Measurements from ENCODE around the gene FBXO36.
"Not testable (repeated sequence)": the region's sequence is repeated elsewhere in the genome, so short reads cannot be mapped to it uniquely, and the experiment has no call there.

The FBXO36 gene

DNA sequence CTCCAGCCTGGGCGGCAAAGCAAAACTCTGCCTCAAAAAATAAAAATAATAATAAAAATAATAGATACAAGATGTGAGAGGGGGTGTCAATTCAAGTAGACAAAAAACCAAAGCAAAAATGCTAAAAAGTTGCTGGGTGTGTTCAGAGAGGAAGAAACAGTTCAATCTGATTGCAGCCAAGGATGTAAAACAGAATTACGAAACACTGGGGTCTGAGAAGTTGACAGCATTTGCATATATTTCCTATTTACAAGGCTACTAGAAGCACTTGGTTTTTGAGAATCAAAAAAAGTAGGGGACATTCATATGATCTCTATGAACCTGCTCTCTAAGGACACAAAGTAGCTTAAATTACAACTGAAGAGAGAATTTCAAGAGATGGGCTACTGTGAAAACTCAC, 8.1 kb upstream of the FBXO36 start:
- no peak for DNase-seq

- no peak for DNase-seq
Measured at GRCh38 chr2:229917793-229918192, 4.5 kb upstream of the FBXO36 start.

GRCh38 chr2:229920011-229920641, 2.2 kb upstream of the FBXO36 start:
- no peak for DNase-seq

- DNase-seq = peak; percentile 89
Measured at GRCh38 chr2:229921101-229921891, 1.0 kb upstream of the FBXO36 start.

DNA sequence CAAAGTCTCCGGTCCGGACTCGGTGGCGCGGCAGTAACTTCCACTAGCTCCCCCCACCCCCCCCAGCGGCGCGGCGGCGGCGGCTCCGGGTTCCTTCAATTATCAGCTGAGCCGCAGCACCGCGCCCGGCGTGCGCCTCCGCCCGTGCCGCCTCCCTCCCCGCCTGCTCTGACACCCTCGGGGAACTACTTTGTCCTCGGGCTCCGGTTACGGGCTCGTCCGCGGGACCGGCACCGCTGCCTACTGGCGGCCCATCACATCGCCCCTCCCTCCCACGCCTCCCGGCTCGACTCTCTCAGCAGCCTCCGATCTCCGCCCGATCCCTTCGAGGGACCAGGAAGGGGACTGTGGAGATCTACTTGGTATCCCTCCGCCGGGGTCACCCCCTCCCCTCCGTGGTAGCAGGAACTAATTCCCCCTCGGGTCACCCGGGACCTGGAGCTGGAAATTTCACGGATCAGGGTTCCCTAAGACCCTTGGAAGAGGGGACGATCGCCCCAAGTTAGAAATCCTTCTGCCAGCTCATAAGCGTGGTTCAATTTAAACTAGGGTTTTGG, 333 bp upstream of the FBXO36 start, which contains the start of gene TRIP12:
TSS of gene TRIP12 (minus strand) at position 118 of the 557 bp plus-strand sequence. CDS start 41,930 bp downstream, outside the sequence.
- DNase-seq = peak; percentile 97

DNA sequence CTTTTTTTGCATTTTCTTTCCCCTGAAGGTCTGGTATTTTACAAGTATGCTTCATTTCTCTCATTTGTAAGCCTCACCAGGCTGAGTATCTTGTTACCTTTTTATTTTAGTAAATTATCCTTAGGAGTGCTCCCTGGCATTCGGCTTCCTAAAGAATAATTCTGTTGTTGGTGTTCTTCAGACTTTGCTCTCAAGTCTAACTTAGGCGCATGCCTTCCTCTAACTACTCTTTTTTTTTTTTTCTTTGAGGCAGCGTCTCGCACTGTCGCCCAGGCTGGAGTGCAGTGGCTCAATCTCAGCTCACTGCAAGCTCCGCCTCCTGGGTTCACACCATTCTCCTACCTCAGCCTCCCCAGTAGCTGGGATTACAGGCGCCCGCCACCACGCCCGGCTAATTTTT, 2.2 kb downstream of the FBXO36 start:
- DNase-seq = not testable (repeated sequence)

DNA sequence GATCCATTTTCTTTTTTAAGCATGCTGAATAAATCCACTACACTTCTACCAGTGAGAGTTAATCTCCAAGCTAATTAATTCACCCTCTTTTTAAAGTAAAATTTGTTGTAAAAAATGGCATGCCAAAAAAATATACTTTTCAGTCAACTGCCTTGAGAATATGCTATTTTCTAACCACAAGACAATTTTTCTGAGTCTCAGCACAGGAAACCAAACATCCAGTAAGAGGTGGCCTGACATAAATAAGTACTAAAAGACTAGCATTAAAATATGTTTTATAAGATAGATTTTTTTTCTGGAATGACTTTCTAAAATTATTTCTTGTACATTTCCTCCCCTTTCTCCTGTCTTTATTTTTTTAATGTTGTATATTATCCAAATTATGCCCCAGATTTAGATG, 2.9 kb downstream of the FBXO36 start:
- no peak for DNase-seq

GRCh38 chr2:229927817-229928321, 5.6 kb downstream of the FBXO36 start:
- DNase-seq = peak; percentile 67

GRCh38 chr2:229930656-229931055, 8.4 kb downstream of the FBXO36 start:
- DNase-seq = no peak

GRCh38 chr2:229931241-229931640, 8.9 kb downstream of the FBXO36 start:
- DNase-seq = no peak

GRCh38 chr2:229937537-229937936, 15.2 kb downstream of the FBXO36 start:
- DNase-seq = no peak

- DNase-seq = no peak
Measured at GRCh38 chr2:229942671-229943070, 20.4 kb downstream of the FBXO36 start.

GRCh38 chr2:229943171-229943570, 20.9 kb downstream of the FBXO36 start:
- no peak for DNase-seq

GRCh38 chr2:229943770-229944449, 21.6 kb downstream of the FBXO36 start:
- no peak for DNase-seq

DNA sequence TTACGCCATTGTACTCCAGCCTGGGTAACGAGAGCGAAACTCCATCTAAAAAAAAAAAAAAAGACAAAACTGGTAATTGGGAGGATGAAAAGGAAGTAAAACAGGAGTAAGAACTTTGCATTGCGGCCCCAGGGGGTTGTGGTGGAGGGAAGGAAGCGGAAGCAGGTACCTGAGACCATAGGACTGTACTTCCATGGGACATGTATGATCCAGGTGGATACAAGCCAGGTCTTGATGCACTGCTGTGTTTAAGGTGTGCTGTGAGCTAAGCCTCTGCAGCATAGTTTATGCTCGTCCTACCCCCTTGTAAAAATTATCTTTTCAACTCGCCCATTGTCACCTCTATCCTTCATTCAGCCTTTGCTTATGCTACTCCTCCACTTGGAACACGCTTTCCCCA, 23.7 kb downstream of the FBXO36 start:
- no peak for DNase-seq

GRCh38 chr2:229947544-229947943, 25.2 kb downstream of the FBXO36 start:
- DNase-seq = no peak

DNA sequence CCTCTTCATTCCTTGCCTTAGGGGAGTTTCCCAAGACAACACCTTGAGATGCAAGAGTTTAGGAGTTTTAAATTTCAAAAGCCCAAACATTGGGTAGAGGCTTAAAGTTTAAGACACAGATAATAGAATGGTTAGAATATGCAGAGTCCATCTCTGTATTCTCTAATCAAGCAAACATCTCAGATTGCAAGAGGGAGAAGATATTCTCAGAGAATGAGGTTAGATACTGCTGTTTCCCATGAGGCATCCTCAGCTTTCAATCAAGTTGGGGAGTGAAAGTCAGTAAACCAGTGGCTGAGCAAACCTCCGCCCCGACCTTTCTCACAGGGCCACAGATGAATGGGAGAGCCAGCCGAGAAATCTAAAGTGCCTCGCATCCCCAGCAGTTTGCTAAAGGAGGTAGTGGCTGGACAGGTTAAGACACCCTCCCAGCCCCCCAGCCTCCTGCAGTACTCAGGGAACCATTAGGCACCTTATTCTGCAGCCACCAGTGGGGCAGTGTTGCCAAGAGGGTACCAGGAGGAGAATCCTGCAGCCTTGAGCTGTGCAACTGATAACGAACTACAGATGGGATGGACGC, 30.0 kb downstream of the FBXO36 start:
- no peak for DNase-seq

DNA sequence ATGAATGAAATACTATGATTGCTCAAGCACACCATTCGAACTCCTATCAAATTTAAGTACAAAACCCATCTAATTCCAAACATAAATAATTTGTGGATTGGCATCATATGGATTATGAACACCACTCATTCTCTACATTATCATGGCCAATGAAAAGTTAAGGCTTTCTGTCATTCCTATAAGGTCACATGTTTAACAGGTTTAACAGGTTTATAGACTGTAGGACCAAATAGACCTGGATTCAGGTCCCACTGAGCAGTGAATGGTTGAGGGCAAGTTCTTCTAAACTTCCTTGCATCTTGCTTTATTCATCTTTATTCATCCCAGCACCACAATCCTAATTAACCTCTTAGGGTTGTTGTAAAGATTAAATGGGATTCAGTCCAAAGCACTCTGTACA, 33.4 kb downstream of the FBXO36 start:
- DNase-seq = no peak

- DNase-seq = no peak
Measured at GRCh38 chr2:229956491-229956890, 34.2 kb downstream of the FBXO36 start.

DNA sequence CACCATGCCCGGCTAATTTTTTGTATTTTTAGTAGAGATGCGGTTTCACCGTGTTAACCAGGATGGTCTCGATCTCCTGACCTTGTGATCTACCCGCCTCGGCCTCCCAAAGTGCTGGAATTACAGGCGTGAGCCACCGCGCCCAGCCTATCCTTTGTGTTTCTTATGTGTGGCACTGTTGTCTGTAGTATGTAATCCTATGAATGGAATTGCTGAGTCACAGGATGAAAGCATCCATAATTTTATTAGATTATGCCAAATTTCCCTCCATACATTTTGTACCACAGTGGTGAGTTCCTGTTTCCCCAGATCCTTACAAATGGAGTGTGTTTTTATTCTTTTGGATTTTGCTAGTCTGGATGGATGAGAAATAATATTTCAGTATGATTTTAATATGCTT, 41.3 kb downstream of the FBXO36 start:
- DNase-seq = peak; percentile 5

GRCh38 chr2:229969921-229970320, 47.6 kb downstream of the FBXO36 start:
- DNase-seq = no peak

GRCh38 chr2:229970406-229970805, 48.1 kb downstream of the FBXO36 start:
- DNase-seq = no peak

DNA sequence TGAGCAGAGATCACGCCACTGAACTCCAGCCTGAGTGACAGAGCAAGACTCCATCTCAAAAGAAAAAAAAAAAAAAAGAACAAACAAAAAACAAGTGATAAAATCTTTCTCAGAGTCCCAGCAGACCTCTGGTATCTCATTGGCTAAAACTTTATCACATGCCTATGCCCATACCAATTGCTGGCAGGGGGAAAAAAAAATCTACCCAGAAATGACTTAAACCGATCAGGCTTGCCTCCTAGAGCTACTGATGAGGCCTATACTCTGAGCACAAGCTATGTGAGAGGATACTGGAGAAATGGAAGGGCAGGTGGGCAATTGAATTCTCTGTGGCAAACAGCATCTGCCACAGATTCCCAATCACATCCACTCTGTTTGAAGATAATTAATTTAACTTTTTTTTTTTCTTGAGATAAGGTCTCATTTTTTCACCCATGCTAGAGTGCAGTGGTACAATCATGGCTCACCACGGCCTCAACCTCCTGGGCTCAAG, 49.0 kb downstream of the FBXO36 start:
- no peak for DNase-seq
